HG03342 (cell line): ENCODE measurements around the gene ADGRF4.
A peak's percentile ranks its signal among the peaks of the same experiment; 100 is the strongest.

ENCODE experiments used
- ATAC-seq: cut with Tn5 transposase; IDR thresholded peaks from one replicate; pipeline ENCODE4 v1.9.1; 2021; ENCODE audit warnings: mild to moderate bottlenecking, moderate library complexity; ENCODE audit not compliant: unreplicated experiment

Gene ADGRF4

DNA sequence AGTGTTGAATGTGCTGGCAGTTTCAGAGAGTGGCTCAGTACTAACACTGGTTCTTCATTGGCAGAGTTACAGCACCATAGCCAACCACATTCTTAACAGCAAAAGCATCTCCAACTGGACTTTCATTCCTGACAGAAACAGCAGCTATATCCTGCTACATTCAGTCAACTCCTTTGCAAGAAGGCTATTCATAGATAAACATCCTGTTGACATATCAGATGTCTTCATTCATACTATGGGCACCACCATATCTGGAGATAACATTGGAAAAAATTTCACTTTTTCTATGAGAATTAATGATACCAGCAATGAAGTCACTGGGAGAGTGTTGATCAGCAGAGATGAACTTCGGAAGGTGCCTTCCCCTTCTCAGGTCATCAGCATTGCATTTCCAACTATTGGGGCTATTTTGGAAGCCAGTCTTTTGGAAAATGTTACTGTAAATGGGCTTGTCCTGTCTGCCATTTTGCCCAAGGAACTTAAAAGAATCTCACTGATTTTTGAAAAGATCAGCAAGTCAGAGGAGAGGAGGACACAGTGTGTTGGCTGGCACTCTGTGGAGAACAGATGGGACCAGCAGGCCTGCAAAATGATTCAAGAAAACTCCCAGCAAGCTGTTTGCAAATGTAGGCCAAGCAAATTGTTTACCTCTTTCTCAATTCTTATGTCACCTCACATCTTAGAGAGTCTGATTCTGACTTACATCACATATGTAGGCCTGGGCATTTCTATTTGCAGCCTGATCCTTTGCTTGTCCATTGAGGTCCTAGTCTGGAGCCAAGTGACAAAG lies 17.0 kb upstream of the ADGRF4 start:
- ATAC-seq = no peak

GRCh38 chr6:47686411-47686810 lies 12.0 kb upstream of the ADGRF4 start:
- no peak for ATAC-seq

GRCh38 chr6:47687432-47687831 lies 10.9 kb upstream of the ADGRF4 start:
- no peak for ATAC-seq

GRCh38 chr6:47690214-47690613 lies 8.2 kb upstream of the ADGRF4 start:
- ATAC-seq = no peak

DNA sequence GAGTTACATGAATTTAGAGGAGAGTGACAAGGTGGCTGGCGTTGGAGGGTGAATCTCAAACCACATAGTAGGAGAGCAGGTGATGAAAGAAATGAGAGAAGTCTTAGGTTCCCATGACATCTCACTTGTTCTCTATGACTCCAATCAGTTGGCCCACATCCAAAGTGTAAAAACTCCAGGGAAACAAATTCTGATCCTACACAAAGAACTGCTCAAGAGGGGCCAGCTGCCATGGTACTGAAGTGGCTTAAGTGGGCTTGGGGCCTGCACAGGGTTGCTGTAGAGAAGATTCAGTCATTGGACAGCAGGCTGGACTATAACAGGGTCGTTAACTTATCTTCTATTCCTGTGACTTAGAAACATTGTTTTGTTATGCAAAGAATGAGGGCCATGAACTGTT lies 7.6 kb upstream of the ADGRF4 start:
- ATAC-seq = no peak

DNA sequence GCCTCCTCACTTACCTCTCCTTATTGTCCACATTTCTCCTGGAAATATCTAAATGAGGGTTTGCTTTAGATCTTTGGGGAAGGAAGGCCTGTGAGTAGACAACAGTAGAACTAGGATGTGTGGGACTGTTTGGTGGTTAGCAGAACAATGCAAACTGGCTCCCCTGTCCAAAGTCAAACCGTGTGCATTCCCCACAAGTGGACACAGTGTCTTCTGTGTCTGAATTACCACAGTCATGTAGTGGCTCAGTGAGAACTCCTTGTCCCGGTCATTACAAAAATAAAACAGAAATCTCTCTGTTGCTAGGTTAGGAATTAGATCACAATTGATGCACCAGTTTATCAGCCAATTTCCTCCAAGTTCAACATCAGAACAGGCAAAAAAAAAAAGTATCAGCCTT lies 455 bp upstream of the ADGRF4 start:
- ATAC-seq = no peak

DNA sequence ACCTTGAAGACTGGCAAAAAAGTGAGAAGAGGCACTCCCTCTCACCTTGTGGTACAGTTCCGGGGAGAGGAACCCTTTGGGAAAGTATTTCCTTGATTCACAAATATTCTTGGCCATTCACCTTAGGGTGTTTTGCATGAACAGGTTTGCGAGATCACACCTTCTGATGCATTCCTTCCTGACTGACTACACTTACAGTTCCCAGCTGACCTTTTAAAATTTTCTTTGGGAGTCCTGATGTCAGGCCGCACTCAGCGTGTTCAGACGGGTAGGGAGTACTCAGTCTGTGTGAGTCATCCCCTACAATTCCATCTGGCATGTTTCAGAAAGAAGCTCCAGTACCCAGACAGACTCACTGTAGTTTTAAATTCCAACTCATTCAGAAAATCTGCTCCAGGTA lies 1.7 kb downstream of the ADGRF4 start:
- ATAC-seq = no peak

DNA sequence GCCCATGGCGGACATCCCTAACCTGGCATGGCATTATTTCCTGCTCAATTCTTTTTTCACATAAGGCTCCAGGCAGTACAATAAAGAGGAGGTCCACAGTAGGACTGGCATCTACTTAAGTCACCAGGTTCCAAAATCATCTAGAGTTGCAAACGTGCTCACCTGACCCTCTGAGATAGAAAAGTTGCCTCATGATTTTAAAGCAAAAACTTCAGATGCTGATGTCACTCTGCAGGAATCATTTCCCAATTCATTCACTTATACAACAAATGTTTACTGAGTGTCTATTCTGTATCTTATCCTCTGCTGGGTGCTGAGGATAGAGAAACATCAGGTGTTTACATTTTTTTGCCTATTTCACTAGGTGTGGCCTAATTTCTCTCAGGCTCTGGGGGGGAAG lies 2.2 kb downstream of the ADGRF4 start:
- no peak for ATAC-seq

- peak; percentile 86 for ATAC-seq
Measured at GRCh38 chr6:47701363-47701762, 3.0 kb downstream of the ADGRF4 start.

- no peak for ATAC-seq
Measured at GRCh38 chr6:47709160-47709559, 10.8 kb downstream of the ADGRF4 start.

- no peak for ATAC-seq
Measured at GRCh38 chr6:47710295-47710694, 11.9 kb downstream of the ADGRF4 start.

GRCh38 chr6:47713200-47713599 lies 14.8 kb downstream of the ADGRF4 start:
- ATAC-seq = no peak

- ATAC-seq = no peak
Measured at GRCh38 chr6:47714802-47715201, 16.4 kb downstream of the ADGRF4 start.

GRCh38 chr6:47715782-47716181 lies 17.4 kb downstream of the ADGRF4 start:
- no peak for ATAC-seq

GRCh38 chr6:47716207-47716606 lies 17.8 kb downstream of the ADGRF4 start:
- ATAC-seq = no peak

GRCh38 chr6:47718571-47718970 lies 20.2 kb downstream of the ADGRF4 start:
- no peak for ATAC-seq

DNA sequence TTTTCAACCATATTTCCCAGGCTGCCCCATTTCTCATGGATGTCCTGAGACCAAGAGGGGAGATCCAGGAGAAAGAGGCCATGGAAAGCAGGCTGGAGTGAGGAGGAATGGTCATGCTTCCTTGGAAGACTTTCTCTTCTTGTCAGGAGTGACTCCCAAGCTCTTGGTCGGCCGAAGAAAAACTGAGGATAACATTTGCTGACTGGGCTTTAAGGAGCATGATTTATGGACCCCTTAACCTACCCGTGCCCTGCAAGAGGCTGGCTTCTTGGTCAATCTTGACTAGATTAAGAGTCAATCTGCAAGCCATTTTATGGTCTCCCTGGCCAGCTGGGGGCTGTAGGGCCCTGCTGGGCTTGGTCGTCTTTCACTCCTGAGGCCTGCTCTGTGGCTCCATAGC lies 22.8 kb downstream of the ADGRF4 start:
- no peak for ATAC-seq

DNA sequence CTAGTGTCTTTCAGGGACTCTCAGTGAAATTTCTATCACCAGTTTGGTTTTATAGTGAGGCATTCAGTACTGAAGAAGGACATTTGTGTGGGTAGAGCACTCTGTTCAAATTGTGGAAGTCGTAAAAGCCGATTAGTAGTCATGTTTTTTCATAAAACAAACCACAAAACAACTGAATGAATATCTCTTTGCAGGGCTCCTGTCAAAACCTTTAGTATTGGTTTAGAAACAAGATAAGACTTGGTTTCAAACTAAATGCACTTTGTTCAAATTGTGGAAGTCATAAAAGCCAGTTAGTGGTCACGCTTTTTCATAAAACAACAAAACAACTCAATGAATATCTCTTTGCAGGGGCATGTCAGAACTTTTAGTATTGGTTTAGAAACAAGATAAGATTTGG lies 23.8 kb downstream of the ADGRF4 start:
- peak; percentile 70 for ATAC-seq

DNA sequence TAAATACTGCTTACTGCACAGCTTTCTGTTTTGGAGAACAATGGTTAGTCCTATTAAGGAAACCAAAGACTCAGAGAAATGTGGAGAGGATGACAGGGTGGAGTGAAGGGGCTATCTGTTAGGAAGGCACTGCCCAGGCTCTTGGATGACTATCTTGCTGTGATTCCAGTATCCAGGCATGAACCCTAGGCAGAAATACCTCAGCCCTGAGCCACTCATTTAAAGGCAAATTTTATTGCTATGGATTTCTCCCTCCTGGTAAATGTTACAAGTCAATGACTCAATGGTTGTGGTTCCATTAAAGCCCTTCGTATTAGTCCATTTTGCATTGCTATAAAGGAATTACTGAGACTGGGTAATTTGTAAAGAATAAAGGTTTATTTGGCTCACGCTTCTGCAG lies 25.9 kb downstream of the ADGRF4 start:
- no peak for ATAC-seq

DNA sequence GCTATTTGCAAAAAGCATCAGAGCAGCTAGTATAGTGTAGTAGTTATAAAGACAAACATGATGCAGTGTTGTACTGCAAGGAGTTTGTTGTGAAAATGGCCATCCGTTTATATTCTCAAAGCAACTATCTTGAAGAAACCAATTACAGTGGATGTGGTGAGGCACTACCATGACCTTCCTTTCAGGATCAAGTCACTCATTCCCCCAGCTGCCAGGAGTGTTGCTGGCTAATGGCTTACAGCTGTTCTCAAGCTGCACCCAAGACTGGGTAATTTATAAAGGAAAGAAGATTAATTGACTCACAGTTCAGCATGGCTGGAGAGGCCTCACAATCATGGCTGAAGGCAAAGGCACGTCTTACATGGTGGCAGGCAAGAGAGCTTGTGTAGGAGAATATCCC lies 29.0 kb downstream of the ADGRF4 start:
- ATAC-seq = no peak

- ATAC-seq = no peak
Measured at GRCh38 chr6:47729019-47729418, 30.6 kb downstream of the ADGRF4 start.

- no peak for ATAC-seq
Measured at GRCh38 chr6:47729457-47729856, 31.1 kb downstream of the ADGRF4 start.

GRCh38 chr6:47733879-47734558 lies 35.6 kb downstream of the ADGRF4 start:
- peak; percentile 72 for ATAC-seq
